ENCODE measurements around the gene EXTL2.

DNA sequence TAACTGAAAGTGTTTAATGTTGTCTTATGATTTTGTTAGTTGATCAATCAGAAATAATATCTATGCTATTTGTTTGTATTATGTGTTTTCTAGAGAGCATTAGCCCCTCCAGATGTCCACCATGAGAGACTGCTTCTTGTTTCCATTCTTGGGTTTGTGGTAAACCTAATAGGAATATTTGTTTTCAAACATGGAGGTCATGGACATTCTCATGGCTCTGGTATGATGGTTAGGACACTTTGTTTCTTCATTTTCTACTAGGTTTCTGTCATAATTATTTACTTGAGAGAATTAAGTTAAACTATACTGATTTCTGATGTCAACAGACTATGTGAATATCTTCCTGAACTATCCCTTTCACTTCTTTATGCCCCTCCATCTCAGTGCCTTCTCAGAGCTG is 17.4 kb upstream of the EXTL2 start:
- TF ChIP-seq, protein P1, sequence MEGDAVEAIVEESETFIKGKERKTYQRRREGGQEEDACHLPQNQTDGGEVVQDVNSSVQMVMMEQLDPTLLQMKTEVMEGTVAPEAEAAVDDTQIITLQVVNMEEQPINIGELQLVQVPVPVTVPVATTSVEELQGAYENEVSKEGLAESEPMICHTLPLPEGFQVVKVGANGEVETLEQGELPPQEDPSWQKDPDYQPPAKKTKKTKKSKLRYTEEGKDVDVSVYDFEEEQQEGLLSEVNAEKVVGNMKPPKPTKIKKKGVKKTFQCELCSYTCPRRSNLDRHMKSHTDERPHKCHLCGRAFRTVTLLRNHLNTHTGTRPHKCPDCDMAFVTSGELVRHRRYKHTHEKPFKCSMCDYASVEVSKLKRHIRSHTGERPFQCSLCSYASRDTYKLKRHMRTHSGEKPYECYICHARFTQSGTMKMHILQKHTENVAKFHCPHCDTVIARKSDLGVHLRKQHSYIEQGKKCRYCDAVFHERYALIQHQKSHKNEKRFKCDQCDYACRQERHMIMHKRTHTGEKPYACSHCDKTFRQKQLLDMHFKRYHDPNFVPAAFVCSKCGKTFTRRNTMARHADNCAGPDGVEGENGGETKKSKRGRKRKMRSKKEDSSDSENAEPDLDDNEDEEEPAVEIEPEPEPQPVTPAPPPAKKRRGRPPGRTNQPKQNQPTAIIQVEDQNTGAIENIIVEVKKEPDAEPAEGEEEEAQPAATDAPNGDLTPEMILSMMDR (conservative IDR thresholded peaks at IDR 0.05; ENCODE audit: low read depth, low read length): no peak
- TF ChIP-seq EZH2 (IDR thresholded peaks at IDR 0.05; ENCODE audit: borderline replicate concordance, low read depth, low read length, poor library complexity, severe bottlenecking): no peak

Data from A673 (cell line).